Kidney (tissue), 14 donors: ENCODE data around the gene PLAAT1. TPM values are rescaled to one million over a fixed set of nuclear protein-coding genes. Genes with fewer than 3 reads are reported as not detected.
A peak's percentile ranks its signal among the peaks of the same experiment; 100 is the strongest.

Experiments used
- DNase-seq, 5 donors: peaks; one replicate each; pipeline ENCODE4 v3.0.0-alpha.2; 2013 to 2020
- FAIRE-seq: peaks from 2 replicates; lab custom pipeline; 2012; peaks lifted over from hg19 to GRCh38; lab: Jason Lieb, UNC
- H3K27ac ChIP-seq, 2 donors: one replicate each; pipeline ENCODE4 v1.7.0; 2013; ENCODE audit warnings: low read depth in 2 of 2, low read length in 2 of 2, inconsistent platforms in 1 of 2
- H3K27me3 ChIP-seq: one replicate; pipeline ENCODE4 v1.7.1; 2013; ENCODE audit warnings: low read length, inconsistent platforms; ENCODE audit not compliant: control insufficient read depth, insufficient read depth
- H3K36me3 ChIP-seq, 3 donors: one replicate each; pipeline versions ENCODE4 v1.7.0 to v1.7.1; 2013; ENCODE audit warnings: low read length in 3 of 3, control low read depth in 1 of 3, inconsistent platforms in 1 of 3; ENCODE audit not compliant: insufficient read depth in 3 of 3, control insufficient read depth in 2 of 3
- H3K4me1 ChIP-seq, 3 donors: one replicate each; pipeline versions ENCODE4 v1.7.0 to v1.7.1; 2013; ENCODE audit warnings: low read length in 3 of 3, inconsistent platforms in 1 of 3, low read depth in 1 of 3; ENCODE audit not compliant: control insufficient read depth in 2 of 3, insufficient read depth in 2 of 3
- H3K4me3 ChIP-seq, 3 donors: one replicate each; pipeline versions ENCODE4 v1.7.0 to v1.8.1; 2013; ENCODE audit warnings: low read length in 3 of 3, control low read depth in 1 of 3, inconsistent platforms in 1 of 3
- H3K9ac ChIP-seq, 3 donors: one replicate each; pipeline versions ENCODE4 v1.7.0 to v1.7.1; 2013; ENCODE audit warnings: low read length in 3 of 3, control low read depth in 1 of 3, inconsistent platforms in 1 of 3
- H3K9me3 ChIP-seq, 3 donors: one replicate each; pipeline versions ENCODE4 v1.7.0 to v1.7.1; 2013; ENCODE audit warnings: low read length in 3 of 3, control low read depth in 1 of 3, inconsistent platforms in 1 of 3; ENCODE audit not compliant: control insufficient read depth in 2 of 3, insufficient read depth in 1 of 3
- CTCF ChIP-seq: IDR thresholded peaks from 3 replicates; pipeline ENCODE4 v1.5.1; 2012; ENCODE audit warnings: mild to moderate bottlenecking, moderate library complexity, borderline replicate concordance; ENCODE audit not compliant: insufficient read depth; ENCODE audit errors: extremely low read depth
- intact Hi-C: fragments of 100-400 bp; cut with DNase I; formaldehyde crosslinking; loops from one replicate; pipeline ENCODE4 v1.11.1; 2022
- polyA plus RNA-seq: library from polyadenylated mRNA; stranded (reverse); fragments of 350-450 nt; fragmentation: Illumina TruSeq; extraction: RNeasy Lipid Tissue Mini Kit (QIAGEN cat#74804); gene quantifications from one replicate; pipeline ENCODE4 v1.2.3, GENCODE V29; 2014; ENCODE audit warnings: low read depth, low replicate concordance; ENCODE audit not compliant: insufficient read depth
- total RNA-seq: library from RNA; stranded (reverse); fragmentation: NEBNext Ultra II Directional; extraction: Animal tissue kit (Norgen Biotek cat#: 25700); gene quantifications from one replicate; pipeline ENCODE4 v1.2.1, GENCODE V29; 2021
- donor health status: control.
- donor health status: control.
- donor health status: control.
- donor health status: control.
- donor health status: control.
- donor health status: DM: yes; HTN: yes; CAD: no.
- donor health status: Normal renal cell carcinoma (clear cell type).

Gene PLAAT1
- total and polyA plus RNA-seq, 2 donors from 2014 or later: 0.39 to 0.72 TPM

GRCh38 chr3:193225302-193226125 lies 15.5 kb upstream of the PLAAT1 start:
- TF ChIP-seq CTCF: no peak
- Histone ChIP-seq H3K9me3 (no peaks in the 10 kb centered on the region), H3K4me3 (no peak overlapping the region), H3K27ac (no peak overlapping the region), H3K27me3 (no peaks in the 10 kb centered on the region), H3K4me1 (no peaks in the 10 kb centered on the region), H3K36me3 (no peaks in the 10 kb centered on the region), H3K9ac (no peak overlapping the region)
- intact Hi-C loops: no loop called here
- no peak for FAIRE-seq
- DNase-seq: peak in 2 of 5 donors; percentile 11 to 17

- TF ChIP-seq CTCF: no peak
- no peak for FAIRE-seq
Observed at GRCh38 chr3:193228206-193228605, 12.8 kb upstream of the PLAAT1 start.

GRCh38 chr3:193229851-193230420 lies 11.1 kb upstream of the PLAAT1 start:
- FAIRE-seq (no peak), DNase-seq (no peak)
- no peak overlapping the region for H3K4me3 ChIP-seq
- no peak overlapping the region for H3K27ac ChIP-seq
- TF ChIP-seq CTCF: no peak
- H3K9me3 ChIP-seq: no peaks in the 10 kb centered on the region
- no peaks in the 10 kb centered on the region for H3K27me3 ChIP-seq
- H3K36me3 ChIP-seq: no peaks in the 10 kb centered on the region
- no peak overlapping the region for H3K9ac ChIP-seq
- intact Hi-C loops: no loop called here
- H3K4me1 ChIP-seq: no peaks in the 10 kb centered on the region

More at GRCh38 chr3:193228206-193228605, 12.8 kb upstream of the PLAAT1 start:
- Histone ChIP-seq H3K4me1 (no peaks in the 10 kb centered on the region), H3K9ac (no peak overlapping the region), H3K36me3 (no peaks in the 10 kb centered on the region), H3K9me3 (no peaks in the 10 kb centered on the region), H3K4me3 (no peak overlapping the region), H3K27me3 (no peaks in the 10 kb centered on the region), H3K27ac (no peak overlapping the region)
- intact Hi-C loops: no loop called here
- no peak for DNase-seq
